Fibroblast of the aortic adventitia (primary cell): ENCODE data around the gene USH2A. TPM values are rescaled to one million over a fixed set of nuclear protein-coding genes. Genes with fewer than 3 reads are reported as not detected.

Experiments
- DNase-seq: peaks from one replicate; pipeline ENCODE4 v3.0.0-alpha.2; 2010; ENCODE audit warnings: low read depth
- H3K4me3 ChIP-seq: 2 replicates; pipeline ENCODE4 v1.5.1; 2011; ENCODE audit warnings: low read depth, mild to moderate bottlenecking, control low read depth, low read length, moderate library complexity
- CTCF ChIP-seq: IDR thresholded peaks from 2 replicates; pipeline ENCODE4 v1.5.1; 2011; ENCODE audit warnings: mild to moderate bottlenecking, low read length, control low read depth, inconsistent platforms; ENCODE audit not compliant: insufficient read depth
- total RNA-seq: library from RNA; depleted of rRNA; stranded (reverse); fragments of >200 nt; gene quantifications from 2 replicates; pipeline ENCODE4 v1.2.3, GENCODE V29; 2012; ENCODE audit warnings: low replicate concordance

Gene USH2A
- total RNA-seq, 1 donor = under 0.01 TPM

GRCh38 chr1:216410026-216410425 is 13.2 kb downstream of the USH2A start:
- no peak for TF ChIP-seq CTCF
- no peak for DNase-seq
- H3K4me3 ChIP-seq = no peak overlapping the region

GRCh38 chr1:216390956-216391355 is 32.3 kb downstream of the USH2A start:
- no peak overlapping the region for H3K4me3 ChIP-seq
- DNase-seq = no peak
- TF ChIP-seq CTCF = no peak

- no peak for TF ChIP-seq CTCF
- no peak overlapping the region for H3K4me3 ChIP-seq
- DNase-seq = no peak
These were observed 33.5 kb downstream of the USH2A start for GRCh38 chr1:216389774-216390173.

GRCh38 chr1:216388558-216388957 is 34.7 kb downstream of the USH2A start:
- no peak overlapping the region for H3K4me3 ChIP-seq
- no peak for TF ChIP-seq CTCF
- DNase-seq = no peak

GRCh38 chr1:216387782-216388181 is 35.5 kb downstream of the USH2A start:
- no peak for TF ChIP-seq CTCF
- no peak overlapping the region for H3K4me3 ChIP-seq
- DNase-seq = no peak

GRCh38 chr1:216379441-216379840 is 43.8 kb downstream of the USH2A start:
- DNase-seq = no peak
- no peak for TF ChIP-seq CTCF
- no peak overlapping the region for H3K4me3 ChIP-seq

- DNase-seq = no peak
- no peak overlapping the region for H3K4me3 ChIP-seq
- TF ChIP-seq CTCF = no peak
These were observed 55.0 kb downstream of the USH2A start for GRCh38 chr1:216368249-216368648.
